Activated CD4-positive, CD25-positive, alpha-beta regulatory T cell treated with anti-CD3 and anti-CD28 coated beads, Interleukin-2, amount 50 U/mL, for 24 hours (primary cell): ENCODE measurements around the gene VANGL1.
A peak's percentile ranks its signal among the peaks of the same experiment; 100 is the strongest.

ENCODE experiments used
- ATAC-seq, 2 donors: fragments of 150-1000 bp; cut with Tn5 transposase; one replicate each; pipeline ENCODE4 v1.10.0; 2021; ENCODE audit warnings: mild to moderate bottlenecking in 1 of 2, moderate library complexity in 1 of 2

VANGL1 gene

DNA sequence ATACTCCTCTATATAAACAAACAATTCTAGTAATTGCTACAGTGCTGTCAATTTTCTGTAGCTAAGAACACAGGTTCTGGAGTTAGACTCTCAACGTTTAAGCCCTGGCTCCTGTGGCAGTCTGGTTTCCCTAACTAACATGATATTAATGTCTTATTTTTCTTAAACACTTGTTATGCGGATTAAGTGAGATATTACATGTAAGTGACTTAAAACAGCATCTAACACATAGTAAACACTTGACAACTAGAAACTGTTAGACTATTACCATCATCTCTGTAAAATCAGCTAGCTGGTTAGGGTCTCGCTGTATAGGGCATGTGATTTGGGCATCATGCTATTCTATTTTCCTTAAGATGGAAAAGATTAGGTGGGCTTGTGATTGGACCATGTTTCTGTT, 2.3 kb downstream of the VANGL1 start:
- ATAC-seq: no peak

DNA sequence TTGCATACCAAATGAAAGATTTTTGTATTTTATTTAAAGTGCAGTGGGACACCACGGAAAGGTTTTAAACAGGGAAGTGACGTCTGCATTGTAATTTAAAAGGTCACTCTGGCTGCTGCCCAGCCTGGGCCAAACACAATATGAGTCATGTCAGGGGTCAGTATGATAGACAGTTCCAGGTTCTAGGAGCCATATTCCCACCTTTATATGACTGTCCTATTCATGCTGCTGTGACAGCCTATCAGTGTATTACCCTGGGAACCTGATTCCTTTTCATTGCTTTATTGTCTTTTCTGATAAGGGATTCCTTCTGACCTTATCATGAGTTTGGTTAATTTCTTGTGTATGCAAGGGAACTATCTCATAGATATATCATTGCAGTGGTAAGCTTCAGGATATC, 5.3 kb downstream of the VANGL1 start:
- no peak for ATAC-seq

DNA sequence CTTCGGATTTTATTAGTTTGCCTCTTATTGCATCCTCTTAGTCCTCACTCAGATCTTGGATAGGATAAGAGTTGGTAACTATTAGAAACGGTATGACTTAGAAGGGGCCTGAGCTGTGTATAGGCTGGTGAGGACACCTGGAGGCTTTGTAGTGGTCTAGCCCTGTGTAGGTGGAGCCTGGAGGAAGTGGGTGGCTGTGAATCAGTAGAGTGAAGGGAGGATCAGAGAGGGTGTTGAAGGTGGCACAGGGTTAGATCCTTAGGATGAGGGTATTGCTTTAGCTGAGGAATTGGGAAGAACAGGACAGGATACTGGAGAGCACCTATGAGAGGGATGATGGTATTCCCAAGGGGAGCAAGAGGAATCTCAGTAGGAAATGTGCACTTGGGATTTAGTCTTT, 5.7 kb downstream of the VANGL1 start:
- ATAC-seq: peak; percentile 73 to 82

- ATAC-seq: no peak
Observed at GRCh38 chr1:115647919-115648650, 6.3 kb downstream of the VANGL1 start.

GRCh38 chr1:115648717-115649691, 7.2 kb downstream of the VANGL1 start:
- ATAC-seq: peak; percentile 75

- ATAC-seq: no peak
Observed at GRCh38 chr1:115649964-115650363, 8.2 kb downstream of the VANGL1 start.

GRCh38 chr1:115650961-115651360, 9.2 kb downstream of the VANGL1 start:
- ATAC-seq: no peak

DNA sequence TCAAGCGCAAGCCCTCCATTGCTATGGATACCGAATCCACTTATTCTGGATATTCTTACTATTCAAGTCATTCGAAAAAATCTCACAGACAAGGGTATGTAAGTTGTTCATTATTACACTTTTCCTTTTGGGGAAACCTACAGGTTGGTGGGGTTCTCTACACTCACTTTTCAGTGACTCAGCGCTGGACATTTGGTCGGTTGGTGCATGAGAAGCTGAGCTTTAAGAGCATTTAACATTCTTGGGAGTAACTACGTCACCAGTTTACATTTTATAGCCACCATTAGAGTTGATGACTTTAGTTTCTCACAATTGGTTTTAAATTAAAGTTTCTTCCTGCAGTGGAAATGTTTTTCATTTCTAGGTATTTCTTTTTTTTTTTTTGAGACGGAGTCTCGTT, 9.6 kb downstream of the VANGL1 start:
- ATAC-seq: no peak

DNA sequence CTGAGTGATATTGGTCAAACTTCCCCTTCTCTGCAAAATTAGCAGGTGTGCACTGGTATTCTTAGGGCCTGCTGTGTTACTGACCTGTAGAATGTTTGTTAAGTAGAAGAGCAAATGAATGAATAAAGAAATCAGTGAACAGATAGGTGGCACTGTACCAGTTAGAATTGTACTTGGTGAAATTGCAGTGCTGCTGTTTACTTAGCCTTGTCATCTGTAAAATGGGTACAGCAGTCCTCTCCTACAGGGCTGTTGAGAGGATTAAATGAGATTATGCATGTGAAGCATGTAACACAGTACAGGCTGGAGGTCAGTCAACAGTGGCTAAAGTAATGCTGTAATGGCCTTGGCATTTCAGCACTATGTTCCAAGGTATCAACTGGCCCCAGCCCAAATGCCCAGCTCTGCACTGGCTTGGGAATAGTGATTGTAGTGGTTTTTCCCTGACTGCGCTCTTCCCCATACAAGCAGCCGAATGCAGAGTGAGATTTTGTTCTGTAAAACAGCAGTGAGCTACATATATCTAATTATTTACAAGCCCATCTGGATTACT, 10.5 kb downstream of the VANGL1 start:
- ATAC-seq: no peak

GRCh38 chr1:115654125-115654524, 12.4 kb downstream of the VANGL1 start:
- ATAC-seq: no peak

- no peak for ATAC-seq
Observed at GRCh38 chr1:115654663-115655305, 13.0 kb downstream of the VANGL1 start.

DNA sequence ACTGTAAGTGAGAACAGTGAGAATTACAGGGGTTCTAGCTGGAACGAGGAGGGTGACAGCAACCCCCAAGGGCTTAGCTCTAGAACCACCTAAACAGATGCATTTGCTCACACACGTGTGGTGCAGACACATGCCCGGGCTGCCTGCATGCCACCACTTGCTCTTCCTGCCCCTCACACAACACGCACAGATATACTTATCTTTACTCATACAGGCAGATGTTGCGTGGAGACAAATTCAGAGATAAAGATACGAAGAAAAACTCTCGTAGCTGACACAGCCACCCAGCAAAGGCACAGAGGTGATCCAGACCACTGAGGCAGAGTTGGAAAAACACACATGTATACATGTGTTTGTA, 13.5 kb downstream of the VANGL1 start:
- no peak for ATAC-seq

DNA sequence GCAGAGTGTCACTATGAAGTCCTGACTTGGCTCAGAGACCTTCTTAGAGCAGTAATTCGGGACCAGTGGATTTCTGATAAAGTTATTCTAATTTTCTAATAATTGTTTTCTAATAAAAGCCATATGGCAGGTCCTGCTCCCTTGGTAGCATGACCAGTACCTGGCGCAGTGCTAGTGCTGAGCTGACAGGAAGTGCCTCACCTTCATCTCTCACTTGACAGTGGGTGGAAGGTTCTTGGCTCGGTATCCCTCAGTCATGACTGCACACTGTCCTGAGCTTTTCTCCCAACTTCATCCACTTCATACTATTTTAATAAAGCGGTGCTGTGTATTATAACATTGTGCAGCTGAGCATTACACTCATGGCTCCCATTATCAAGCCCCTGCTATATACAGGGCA, 14.1 kb downstream of the VANGL1 start:
- no peak for ATAC-seq

DNA sequence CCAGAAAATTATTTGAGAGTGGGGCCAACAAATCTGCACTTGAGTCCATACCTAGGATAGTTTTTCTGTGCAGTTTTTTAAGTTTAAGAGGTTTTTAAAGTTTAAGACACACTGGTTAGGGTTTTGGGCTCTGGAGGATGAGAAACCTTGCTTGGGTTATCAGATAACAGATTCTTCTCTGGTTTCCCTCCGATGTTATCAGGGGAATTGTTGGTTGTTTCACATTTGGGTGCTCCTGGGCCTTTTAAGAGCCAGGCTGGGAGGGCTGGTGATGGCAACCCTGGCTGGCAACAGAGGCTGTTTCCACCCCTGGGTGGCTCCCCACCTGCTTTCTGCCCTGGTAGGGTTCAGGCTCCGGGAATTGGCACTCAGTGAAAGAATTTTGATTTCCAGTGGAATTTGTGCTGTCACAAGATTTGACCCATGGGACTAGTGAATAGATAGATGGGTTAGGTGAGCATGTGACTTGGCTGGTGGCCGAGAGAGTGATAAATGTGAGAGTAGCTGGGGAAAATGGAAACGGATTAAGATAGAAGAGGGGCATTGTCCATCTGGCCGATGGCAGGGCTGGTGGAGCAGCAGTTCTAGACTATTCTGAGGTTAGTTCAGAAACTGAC, 14.8 kb downstream of the VANGL1 start:
- ATAC-seq: no peak

- no peak for ATAC-seq
Observed at GRCh38 chr1:115658646-115659045, 16.9 kb downstream of the VANGL1 start.

DNA sequence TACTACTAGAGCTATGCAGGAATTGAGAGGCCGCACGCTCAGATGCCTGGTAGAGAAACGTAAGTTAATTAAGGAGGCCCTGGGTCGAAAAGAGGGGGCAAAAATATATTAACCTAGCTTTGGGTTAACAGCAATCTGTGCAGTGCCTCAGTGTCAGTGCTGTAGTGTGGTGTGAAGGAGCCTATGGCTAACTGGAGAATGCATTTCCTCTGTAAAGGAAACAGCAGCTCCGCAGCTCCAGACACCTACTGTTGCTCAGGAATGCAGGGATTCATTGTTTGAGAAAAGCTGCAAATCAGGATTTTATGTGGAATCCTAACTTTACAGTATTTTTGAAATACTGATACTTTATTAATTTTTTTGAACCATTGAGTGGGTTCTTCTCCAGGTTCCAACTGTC, 18.4 kb downstream of the VANGL1 start:
- ATAC-seq: no peak

DNA sequence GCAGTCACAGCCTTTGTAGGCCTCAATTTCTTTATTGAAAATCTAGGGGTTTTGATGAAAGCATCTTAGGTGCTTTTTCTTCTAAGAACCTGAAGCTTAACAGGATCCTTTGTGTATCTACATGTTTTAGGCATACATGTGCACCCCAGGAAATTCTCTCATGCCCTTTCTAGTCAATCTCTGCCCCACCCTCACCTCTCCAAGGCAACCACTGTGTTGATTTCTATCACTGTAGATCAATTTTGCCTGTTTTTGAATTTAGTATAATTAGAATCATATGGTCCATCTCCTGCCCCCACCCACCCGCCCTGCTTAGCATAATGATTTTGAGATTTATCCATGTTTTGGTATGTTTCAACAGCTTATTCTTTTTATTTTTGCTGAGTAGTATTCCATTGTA, 19.4 kb downstream of the VANGL1 start:
- ATAC-seq: no peak

- no peak for ATAC-seq
Observed at GRCh38 chr1:115665319-115666096, 23.7 kb downstream of the VANGL1 start.

DNA sequence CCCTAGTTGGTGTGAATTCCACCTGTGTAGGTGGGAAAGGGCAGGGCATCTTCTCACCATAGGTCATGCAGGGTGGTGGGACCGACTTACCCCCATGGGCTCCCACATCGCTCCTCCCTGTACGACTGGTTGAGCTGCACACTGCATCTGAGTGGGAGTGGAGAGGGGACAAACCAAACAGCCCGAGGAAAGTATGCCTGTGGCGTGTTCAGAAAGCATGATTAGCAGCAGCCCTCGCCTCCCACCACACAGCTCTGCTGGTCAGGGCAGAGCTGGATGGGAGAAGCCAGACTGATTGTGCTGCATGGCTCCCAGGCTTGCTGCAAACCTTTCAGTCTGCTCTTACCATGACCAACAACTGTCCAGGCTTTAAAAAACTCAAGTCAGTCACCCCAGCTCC, 24.4 kb downstream of the VANGL1 start:
- ATAC-seq: no peak

GRCh38 chr1:115666702-115667101, 24.9 kb downstream of the VANGL1 start:
- no peak for ATAC-seq

- no peak for ATAC-seq
Observed at GRCh38 chr1:115668579-115668978, 26.8 kb downstream of the VANGL1 start.
